Choroid plexus epithelial cell (primary cell): ENCODE results near the gene SERINC1.

Experiments used
- DNase-seq: peaks from one replicate; pipeline ENCODE4 v3.0.0-alpha.2; 2010; ENCODE audit warnings: low read depth
- H3K4me3 ChIP-seq: 2 replicates; pipeline ENCODE4 v1.5.1; 2011; ENCODE audit warnings: low read depth, mild to moderate bottlenecking, control low read depth, low read length, moderate library complexity
- TF ChIP-seq, protein P1 (sequence below): conservative IDR thresholded peaks from 2 replicates; pipeline ENCODE4 v1.5.1; 2011; ENCODE audit warnings: low read depth, mild to moderate bottlenecking, control low read depth, inconsistent platforms, low read length, moderate library complexity

The SERINC1 gene

DNA sequence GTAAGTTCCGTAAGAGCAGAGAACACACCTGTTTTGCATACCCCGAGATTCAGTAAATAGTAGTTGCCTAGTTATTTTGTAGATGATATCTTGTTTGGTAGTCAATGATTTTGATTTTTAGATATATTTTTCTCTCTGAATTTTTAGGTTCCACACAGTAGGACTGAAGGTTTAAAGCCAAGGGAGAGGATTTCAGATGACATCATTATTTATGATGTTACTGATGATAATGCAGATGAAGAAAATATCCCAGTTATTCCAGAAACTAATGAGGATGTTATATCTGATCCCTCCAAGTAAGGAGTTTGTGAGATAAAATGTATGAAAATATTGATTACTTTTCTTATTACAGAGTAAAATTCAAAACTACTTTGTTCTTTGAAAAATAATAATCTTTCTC, 49.6 kb downstream of the SERINC1 start:
- DNase-seq = no peak
- no peak overlapping the region for H3K4me3 ChIP-seq
- TF ChIP-seq, protein P1, sequence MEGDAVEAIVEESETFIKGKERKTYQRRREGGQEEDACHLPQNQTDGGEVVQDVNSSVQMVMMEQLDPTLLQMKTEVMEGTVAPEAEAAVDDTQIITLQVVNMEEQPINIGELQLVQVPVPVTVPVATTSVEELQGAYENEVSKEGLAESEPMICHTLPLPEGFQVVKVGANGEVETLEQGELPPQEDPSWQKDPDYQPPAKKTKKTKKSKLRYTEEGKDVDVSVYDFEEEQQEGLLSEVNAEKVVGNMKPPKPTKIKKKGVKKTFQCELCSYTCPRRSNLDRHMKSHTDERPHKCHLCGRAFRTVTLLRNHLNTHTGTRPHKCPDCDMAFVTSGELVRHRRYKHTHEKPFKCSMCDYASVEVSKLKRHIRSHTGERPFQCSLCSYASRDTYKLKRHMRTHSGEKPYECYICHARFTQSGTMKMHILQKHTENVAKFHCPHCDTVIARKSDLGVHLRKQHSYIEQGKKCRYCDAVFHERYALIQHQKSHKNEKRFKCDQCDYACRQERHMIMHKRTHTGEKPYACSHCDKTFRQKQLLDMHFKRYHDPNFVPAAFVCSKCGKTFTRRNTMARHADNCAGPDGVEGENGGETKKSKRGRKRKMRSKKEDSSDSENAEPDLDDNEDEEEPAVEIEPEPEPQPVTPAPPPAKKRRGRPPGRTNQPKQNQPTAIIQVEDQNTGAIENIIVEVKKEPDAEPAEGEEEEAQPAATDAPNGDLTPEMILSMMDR = no peak

DNA sequence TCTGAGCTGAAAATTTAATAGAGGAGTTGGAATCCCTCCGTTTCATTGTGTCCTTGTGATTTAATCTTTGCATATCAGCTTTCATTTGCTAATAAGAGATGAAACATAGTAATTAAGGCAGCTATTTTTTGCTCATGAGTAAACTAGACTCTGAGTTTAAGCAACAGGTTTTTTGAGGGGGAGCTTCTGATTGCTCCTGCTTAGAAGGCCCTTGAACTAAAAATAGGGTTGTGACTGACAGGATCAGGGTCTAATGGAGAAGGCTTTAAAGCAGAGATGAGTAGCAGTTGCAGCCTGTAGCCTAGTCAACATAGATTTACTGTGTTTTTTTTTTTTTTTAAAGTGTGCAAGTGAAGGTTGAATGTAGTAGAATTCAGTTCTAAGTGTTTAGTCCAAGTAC, 54.8 kb downstream of the SERINC1 start:
- TF ChIP-seq, protein P1 = no peak
- no peak overlapping the region for H3K4me3 ChIP-seq

DNA sequence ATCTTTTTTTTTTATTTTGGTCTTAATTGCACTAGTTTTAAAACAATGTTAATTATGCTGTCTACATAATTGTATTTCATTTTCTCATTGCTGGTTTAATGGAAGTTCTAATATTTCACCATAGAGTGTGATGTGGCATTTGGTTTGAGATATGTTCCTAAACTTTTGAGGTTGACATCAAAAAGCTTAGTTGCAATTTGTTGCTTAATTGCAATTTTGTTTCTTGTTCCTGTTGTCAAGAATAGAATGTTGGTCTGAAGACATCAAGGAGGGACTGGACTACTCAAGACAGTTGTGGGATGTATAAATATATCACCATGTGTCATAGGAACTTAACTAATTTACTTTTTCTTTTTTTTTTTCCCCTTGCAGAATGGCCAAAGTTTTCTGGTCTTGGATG, 59.6 kb downstream of the SERINC1 start:
- no peak for DNase-seq
- TF ChIP-seq, protein P1 = no peak
- H3K4me3 ChIP-seq = no peak overlapping the region

More for the DNA sequence above, 54.8 kb downstream of the SERINC1 start:
- no peak for DNase-seq

DNA sequence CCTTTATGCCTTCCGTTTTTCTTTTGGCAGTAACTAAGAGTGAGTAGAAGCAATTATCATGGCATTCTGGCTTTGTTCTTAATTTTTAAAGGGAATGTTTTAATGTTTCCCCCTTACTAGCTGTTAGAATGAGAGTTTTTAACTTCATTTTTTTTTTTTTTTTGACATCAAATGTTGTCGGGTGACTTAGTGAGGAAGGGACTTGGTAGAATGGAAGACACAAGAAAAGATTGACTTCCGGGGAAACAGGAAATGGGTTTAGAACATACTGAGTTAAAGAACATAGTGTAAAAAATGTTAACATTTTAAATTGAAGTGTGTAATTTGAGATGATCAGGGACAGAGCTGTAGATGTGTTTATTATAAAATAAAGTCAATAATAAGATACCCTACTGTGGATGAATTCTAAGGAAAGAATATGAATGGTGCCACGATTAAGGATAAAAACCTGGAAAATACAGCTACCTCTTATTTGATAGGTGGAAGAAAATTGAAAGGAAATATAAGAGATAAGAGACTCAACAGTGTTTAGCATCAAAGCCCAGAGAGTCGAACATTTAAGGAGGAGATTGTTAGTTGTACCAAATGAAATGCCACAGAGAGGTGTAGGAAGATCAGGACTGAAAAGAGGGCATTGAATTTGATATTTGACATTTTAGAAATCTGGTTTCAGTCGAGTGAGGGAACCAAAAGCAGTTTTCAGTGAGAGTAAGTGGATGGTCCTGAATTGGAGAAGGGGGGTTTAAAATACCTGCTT, 62.7 kb downstream of the SERINC1 start:
- DNase-seq = no peak
- no peak overlapping the region for H3K4me3 ChIP-seq
- TF ChIP-seq, protein P1 = no peak

DNA sequence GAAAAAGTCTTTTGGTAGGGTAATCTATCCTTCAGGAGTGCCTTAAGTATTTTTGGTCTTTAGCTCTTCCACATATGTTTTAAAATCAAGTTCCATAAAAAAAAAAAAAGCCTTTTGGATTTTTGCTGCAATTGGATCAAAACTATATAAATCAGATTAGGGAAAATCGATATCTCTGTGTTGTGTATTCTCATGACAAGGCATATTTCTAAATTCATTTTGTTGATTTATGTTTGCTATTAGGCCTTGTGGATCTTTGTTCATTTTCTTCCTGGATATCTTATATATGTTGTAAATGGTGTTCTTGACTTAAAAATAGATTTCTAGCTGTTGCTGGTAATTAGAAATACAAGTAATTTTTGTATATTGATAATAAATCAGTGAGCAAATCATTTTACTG, 63.4 kb downstream of the SERINC1 start:
- no peak overlapping the region for H3K4me3 ChIP-seq
- no peak for DNase-seq
- TF ChIP-seq, protein P1 = no peak

DNA sequence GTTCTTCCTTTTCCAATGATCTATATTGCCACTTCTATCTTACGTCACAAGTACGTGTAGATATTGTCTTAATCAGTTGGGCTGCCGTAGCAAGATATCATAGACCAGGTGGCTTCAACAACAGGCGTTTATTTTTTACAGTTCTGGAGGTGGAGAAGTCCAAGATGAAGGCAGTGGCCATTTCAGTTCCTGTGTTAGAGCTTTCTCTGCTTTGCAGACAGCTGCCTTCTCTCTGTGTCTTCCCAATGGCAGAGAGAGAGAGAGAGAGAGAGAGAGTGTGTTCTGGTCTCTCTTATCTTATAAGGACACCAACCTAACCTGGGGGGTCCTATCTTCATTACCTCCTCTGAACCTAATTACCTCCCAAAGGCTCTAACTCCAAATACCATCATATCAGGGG, 63.9 kb downstream of the SERINC1 start:
- DNase-seq = no peak
- H3K4me3 ChIP-seq = no peak overlapping the region
- TF ChIP-seq, protein P1 = no peak

DNA sequence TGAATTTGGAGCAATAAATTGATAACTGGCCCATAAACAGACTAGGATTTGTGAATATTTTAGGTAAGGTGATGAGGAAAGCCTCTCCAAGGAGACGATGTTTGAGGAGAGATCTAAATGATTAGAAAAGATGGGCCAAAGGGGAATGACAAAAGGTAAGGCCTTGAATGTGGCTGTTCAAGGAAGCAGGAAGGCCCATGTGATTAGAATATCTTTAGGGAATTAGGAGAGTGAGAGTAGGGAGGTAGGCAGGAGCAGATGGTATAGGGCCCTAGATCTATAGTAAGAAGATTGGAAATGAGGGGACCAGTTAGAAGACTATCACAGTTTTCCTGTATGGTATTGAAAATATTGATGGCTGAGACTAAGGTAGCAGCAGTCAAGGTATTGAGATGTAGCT, 65.4 kb downstream of the SERINC1 start:
- no peak for DNase-seq
- TF ChIP-seq, protein P1 = no peak
- H3K4me3 ChIP-seq = no peak overlapping the region
